Measurements from ENCODE around the gene PLS1. TPM values are rescaled to one million over a fixed set of nuclear protein-coding genes. Genes with fewer than 3 reads are reported as not detected.

The PLS1 gene
- total and polyA plus RNA-seq, 2 of the 8 experiments (the other 6 are each of a cell fraction or from before 2014, with no cell fraction given): 18.7 to 44.7 TPM

- ChIA-PET POLR2A (ENCODE audit: partially characterized antibody) (interaction anchor here (0.7 kb wide), 1 partner anchor 435 kb away, joined by 3 read pairs; no protein-coding TSS in a partner anchor), CTCF (ENCODE audit: partially characterized antibody) (interaction anchor here (0.6 to 2.0 kb wide), 3 partner anchors 10 to 18 kb away, joined by 3 to 8 read pairs (median 4); no protein-coding TSS in a partner anchor)
- DNase-seq (ENCODE audit: low read depth in 1 of 2, low spot score in 2 of 2) (no peak), FAIRE-seq (no peak)
- no peaks in the 10 kb centered on the region for H3K23me2 ChIP-seq (ENCODE audit: low read depth, low read length)
- H3K27ac ChIP-seq (ENCODE audit: low read depth, low read length): no peak overlapping the region
- H4K8ac ChIP-seq (ENCODE audit: extremely low read depth, insufficient read depth, low read length): no peak overlapping the region
- no peaks in the 10 kb centered on the region for H4K20me1 ChIP-seq (replicated peaks in 1 of 2; ENCODE audit: control insufficient read depth in 1 of 2, insufficient read depth in 2 of 2, low read length in 2 of 2)
- H3K14ac ChIP-seq (ENCODE audit: insufficient read length): no peak overlapping the region
- no peak overlapping the region for H3K18ac ChIP-seq (ENCODE audit: extremely low read depth, low read length)
- no peak overlapping the region for H3K4me2 ChIP-seq (ENCODE audit: insufficient read depth in 1 of 2, low read depth in 2 of 2, low read length in 2 of 2)
- no peaks in the 10 kb centered on the region for H3K79me2 ChIP-seq (ENCODE audit: control insufficient read depth in 1 of 2, insufficient read depth in 2 of 2, low read length in 2 of 2)
- no peak overlapping the region for H4K5ac ChIP-seq (ENCODE audit: insufficient read length, low read depth, low read length)
- H3K4me1 ChIP-seq (replicated peaks in 1 of 4; ENCODE audit: control insufficient read depth in 3 of 4, insufficient read depth in 4 of 4, low read length in 3 of 4): peaks cover 0 to 5% (median 1%) of the 10 kb centered on the region in 4 experiments; a peak in 2 of 7 replicates
- H3K23ac ChIP-seq (ENCODE audit: insufficient read length): no peak overlapping the region
- no peak overlapping the region for H2BK5ac ChIP-seq (ENCODE audit: low read depth, low read length)
- H3K79me1 ChIP-seq (ENCODE audit: low read depth, low read length): 0 out of 2 replicates have a peak, but pooled peaks cover 2% of the 10 kb centered on the region
- no peak overlapping the region for H2BK20ac ChIP-seq (ENCODE audit: low read length)
- no peak overlapping the region for H3K56ac ChIP-seq (replicated peaks; ENCODE audit: insufficient read length, low read depth, low read length)
- H3K4me3 ChIP-seq (ENCODE audit: extremely low read depth in 1 of 4, insufficient read depth in 2 of 4, low read depth in 3 of 4, low read length in 4 of 4): no peak overlapping the region
- H2BK12ac ChIP-seq (ENCODE audit: low read depth, low read length): no peak overlapping the region
- no peaks in the 10 kb centered on the region for H3K9me3 ChIP-seq (ENCODE audit: insufficient read depth in 2 of 2, low read depth in 1 of 2, low read length in 1 of 2)
- no peaks in the 10 kb centered on the region for H3K27me3 ChIP-seq (replicated peaks in 1 of 4; ENCODE audit: control insufficient read depth in 3 of 4, extremely low read depth in 1 of 4, insufficient read depth in 3 of 4, low read length in 3 of 4)
- no peak overlapping the region for H4K91ac ChIP-seq (replicated peaks; ENCODE audit: insufficient read length, low read length)
- H2BK120ac ChIP-seq (replicated peaks; ENCODE audit: low read depth, low read length): no peak overlapping the region
- H2AFZ ChIP-seq (ENCODE audit: low read length): no peak overlapping the region
- 92% methylated on average over 5 of the region's 5 CpGs; no CpG with 5 or more reads in 1 of the 2 experiments for WGBS, 2 experiments (ENCODE audit: extremely low coverage in 1 of 2, insufficient coverage in 1 of 2, insufficient read length in 1 of 2, insufficient replicate concordance in 2 of 2, low coverage in 1 of 2, low lambda C conversion rate in 2 of 2, missing lambda C conversion rate in 1 of 2)
- no peak overlapping the region for H3K9ac ChIP-seq (replicated peaks in 1 of 4; ENCODE audit: extremely low read depth in 1 of 4, low read depth in 3 of 4, low read length in 3 of 4)
- H2BK15ac ChIP-seq (ENCODE audit: low read length): no peak overlapping the region
- H2AK5ac ChIP-seq (ENCODE audit: low read depth, low read length): no peak overlapping the region
- H3K4ac ChIP-seq (replicated peaks; ENCODE audit: insufficient read length, low read depth, low read length): no peak overlapping the region
- no peaks in the 10 kb centered on the region for H3K36me3 ChIP-seq (ENCODE audit: control insufficient read depth in 2 of 4, insufficient read depth in 4 of 4, low read length in 3 of 4)
- TF ChIP-seq SIX5 (IDR thresholded peaks at IDR 0.05; ENCODE audit: low read depth, low read length) (no peak), TAF1 (IDR thresholded peaks at IDR 0.05; ENCODE audit: low read depth, low read length) (no peak), RXRA (IDR thresholded peaks at IDR 0.05; ENCODE audit: insufficient read depth, low read depth, low read length) (no peak), YY1 (IDR thresholded peaks at IDR 0.05; ENCODE audit: low read depth, low read length) (no peak), JUN (IDR thresholded peaks at IDR 0.05; ENCODE audit: low read depth, low read length) (no peak), BCL11A (IDR thresholded peaks at IDR 0.05; ENCODE audit: low read depth in 2 of 2, low read length in 2 of 2) (no peak), MAX (IDR thresholded peaks at IDR 0.05) (no peak), RNF2 (IDR thresholded peaks at IDR 0.05; ENCODE audit: borderline replicate concordance, low read depth, low read length, missing control alignments, poor library complexity, severe bottlenecking) (no peak), CREB1 (IDR thresholded peaks at IDR 0.05) (no peak), ASH2L (IDR thresholded peaks at IDR 0.05; ENCODE audit: low read length) (no peak), NRF1 (IDR thresholded peaks at IDR 0.05; ENCODE audit: low read depth, low read length) (no peak), SP1 (IDR thresholded peaks at IDR 0.05; ENCODE audit: low read depth, low read length) (no peak), SRF (IDR thresholded peaks at IDR 0.05; ENCODE audit: low read depth, low read length) (no peak), SUZ12 (IDR thresholded peaks at IDR 0.05; ENCODE audit: low read length) (no peak)
Measured at GRCh38 chr3:142646020-142646785, 50.0 kb downstream of the PLS1 start.
